Thoracic aorta (tissue), 2 donors: ENCODE results near the gene CFDP1. TPM values are rescaled to one million over a fixed set of nuclear protein-coding genes. Genes with fewer than 3 reads are reported as not detected.
"Not testable (repeated sequence)": the region's sequence is repeated elsewhere in the genome, so short reads cannot be mapped to it uniquely, and the experiment has no call there.

Experiments
- ATAC-seq: fragments of 150-250 bp; one replicate; pipeline ENCODE4 v1.8.0; 2017; ENCODE audit warnings: low read depth; ENCODE audit not compliant: insufficient number of reproducible peaks, low FRiP score
- DNase-seq: peaks from one replicate; pipeline ENCODE4 v3.0.0-alpha.2; 2020; ENCODE audit warnings: low spot score
- H3K27ac ChIP-seq, 2 donors: fragments of 200-600 bp; sonication (generic); 1 replicate in 1 of 2; 2 replicates in 1 of 2; pipeline ENCODE4 v1.5.1; 2016; ENCODE audit warnings: mild to moderate bottlenecking in 2 of 2, moderate library complexity in 2 of 2
- H3K27me3 ChIP-seq: fragments of 200-600 bp; sonication (generic); replicated peaks from 2 replicates; pipeline ENCODE4 v1.6.0; 2016; ENCODE audit warnings: mild to moderate bottlenecking; ENCODE audit not compliant: insufficient read depth
- H3K36me3 ChIP-seq: fragments of 200-600 bp; sonication (generic); one replicate; pipeline ENCODE4 v1.5.1; 2016
- H3K4me1 ChIP-seq, 2 donors: fragments of 200-600 bp; sonication (generic); 1 replicate in 1 of 2; 2 replicates in 1 of 2; pipeline versions ENCODE4 v1.5.1 to v1.6.0; 2016; ENCODE audit warnings: low read depth in 2 of 2, mild to moderate bottlenecking in 1 of 2; ENCODE audit not compliant: control insufficient read depth in 1 of 2
- H3K4me3 ChIP-seq: fragments of 200-600 bp; sonication (generic); 2 replicates; pipeline ENCODE4 v1.5.1; 2016; ENCODE audit warnings: mild to moderate bottlenecking
- H3K9me3 ChIP-seq: fragments of 200-600 bp; sonication (generic); 2 replicates; pipeline ENCODE4 v1.5.1; 2016
- total RNA-seq, 2 donors: library from RNA; depleted of rRNA; stranded (reverse); fragments of >200 nt; gene quantifications; one replicate each; pipeline versions ENCODE4 v1.1.0 to v1.2.3, GENCODE V29; 2016
- TF ChIP-seq, protein P1 (sequence below): fragments of 200-600 bp; sonication (generic); IDR thresholded peaks from one replicate; pipeline ENCODE4 v1.5.1; 2019; ENCODE audit warnings: antibody characterized with exemption

The CFDP1 gene
- total RNA-seq, 2 donors from 2014 or later = 31.1 to 84.7 TPM

DNA sequence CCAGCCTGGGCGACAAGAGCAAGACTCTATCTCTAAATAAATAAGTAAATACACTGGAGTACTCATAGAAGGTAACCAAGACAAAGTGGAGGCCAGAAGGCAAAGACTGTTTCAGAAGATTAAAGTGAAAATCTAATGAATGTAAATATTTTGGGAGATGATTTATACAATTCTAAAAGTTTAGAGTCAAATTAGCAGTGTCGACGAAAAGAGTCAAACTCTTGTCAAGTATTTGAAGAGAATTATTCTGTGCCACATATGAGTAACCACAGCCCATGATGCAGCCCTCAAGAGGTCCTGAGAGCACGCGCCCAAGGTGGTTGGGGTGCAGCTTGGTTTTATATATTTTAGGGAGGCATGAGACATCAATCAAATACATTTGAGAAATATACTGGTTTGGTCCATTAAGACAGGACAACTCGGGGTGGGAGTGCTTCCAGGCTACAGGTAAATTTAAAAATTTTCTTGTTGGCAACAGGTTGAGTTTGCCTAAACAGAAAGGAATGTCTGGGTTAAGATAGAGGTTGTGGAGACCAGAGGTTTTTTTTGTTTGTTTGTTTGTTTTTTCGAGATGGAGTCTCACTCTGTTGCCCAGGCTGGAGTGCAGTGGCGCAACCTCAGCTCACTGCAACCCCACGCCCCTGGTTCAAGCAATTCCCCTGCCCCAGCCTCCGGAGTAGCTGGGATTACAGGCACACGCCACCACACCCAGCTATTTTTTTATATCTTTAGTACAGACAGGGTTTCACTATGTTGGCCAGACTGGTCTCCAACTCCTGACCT lies 3.5 kb downstream of the CFDP1 start:
- DNase-seq (no peak), ATAC-seq (no peak)
- TF ChIP-seq, protein P1, sequence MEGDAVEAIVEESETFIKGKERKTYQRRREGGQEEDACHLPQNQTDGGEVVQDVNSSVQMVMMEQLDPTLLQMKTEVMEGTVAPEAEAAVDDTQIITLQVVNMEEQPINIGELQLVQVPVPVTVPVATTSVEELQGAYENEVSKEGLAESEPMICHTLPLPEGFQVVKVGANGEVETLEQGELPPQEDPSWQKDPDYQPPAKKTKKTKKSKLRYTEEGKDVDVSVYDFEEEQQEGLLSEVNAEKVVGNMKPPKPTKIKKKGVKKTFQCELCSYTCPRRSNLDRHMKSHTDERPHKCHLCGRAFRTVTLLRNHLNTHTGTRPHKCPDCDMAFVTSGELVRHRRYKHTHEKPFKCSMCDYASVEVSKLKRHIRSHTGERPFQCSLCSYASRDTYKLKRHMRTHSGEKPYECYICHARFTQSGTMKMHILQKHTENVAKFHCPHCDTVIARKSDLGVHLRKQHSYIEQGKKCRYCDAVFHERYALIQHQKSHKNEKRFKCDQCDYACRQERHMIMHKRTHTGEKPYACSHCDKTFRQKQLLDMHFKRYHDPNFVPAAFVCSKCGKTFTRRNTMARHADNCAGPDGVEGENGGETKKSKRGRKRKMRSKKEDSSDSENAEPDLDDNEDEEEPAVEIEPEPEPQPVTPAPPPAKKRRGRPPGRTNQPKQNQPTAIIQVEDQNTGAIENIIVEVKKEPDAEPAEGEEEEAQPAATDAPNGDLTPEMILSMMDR = no peak
- Histone ChIP-seq H3K27ac (no peak overlapping the region), H3K36me3 (no peaks in the 10 kb centered on the region), H3K4me3 (no peak overlapping the region), H3K27me3 (no peaks in the 10 kb centered on the region), H3K9me3 (no peaks in the 10 kb centered on the region), H3K4me1 (peaks cover 2 to 44% of the 10 kb centered on the region in 2 donors)

DNA sequence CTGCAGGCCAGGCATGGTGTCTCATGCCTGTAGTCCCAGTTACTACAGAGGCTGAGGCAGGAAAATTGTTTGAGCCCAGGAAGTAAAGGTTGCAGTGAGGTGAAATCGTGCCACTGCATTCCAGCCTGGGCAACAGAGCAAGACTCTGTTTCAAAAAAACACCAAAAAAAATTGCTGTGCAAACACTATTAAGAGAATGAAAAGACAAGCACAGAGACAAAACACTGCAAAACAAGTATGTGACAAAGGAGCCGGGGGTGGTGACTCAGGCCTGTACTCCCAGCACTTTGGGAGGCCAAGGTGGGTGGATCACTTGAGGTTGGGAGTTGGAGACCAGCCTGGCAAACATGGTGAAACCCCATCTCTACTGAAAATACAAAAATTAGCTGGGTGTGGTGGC lies 6.8 kb downstream of the CFDP1 start:
- not testable (repeated sequence) for H3K9me3 ChIP-seq, DNase-seq, ATAC-seq, H3K27me3 ChIP-seq, H3K4me3 ChIP-seq, H3K36me3 ChIP-seq
- peaks cover 2 to 48% of the 10 kb centered on the region in 2 donors for H3K4me1 ChIP-seq
- H3K27ac ChIP-seq = peak overlapping the region; percentile 23 to 32

DNA sequence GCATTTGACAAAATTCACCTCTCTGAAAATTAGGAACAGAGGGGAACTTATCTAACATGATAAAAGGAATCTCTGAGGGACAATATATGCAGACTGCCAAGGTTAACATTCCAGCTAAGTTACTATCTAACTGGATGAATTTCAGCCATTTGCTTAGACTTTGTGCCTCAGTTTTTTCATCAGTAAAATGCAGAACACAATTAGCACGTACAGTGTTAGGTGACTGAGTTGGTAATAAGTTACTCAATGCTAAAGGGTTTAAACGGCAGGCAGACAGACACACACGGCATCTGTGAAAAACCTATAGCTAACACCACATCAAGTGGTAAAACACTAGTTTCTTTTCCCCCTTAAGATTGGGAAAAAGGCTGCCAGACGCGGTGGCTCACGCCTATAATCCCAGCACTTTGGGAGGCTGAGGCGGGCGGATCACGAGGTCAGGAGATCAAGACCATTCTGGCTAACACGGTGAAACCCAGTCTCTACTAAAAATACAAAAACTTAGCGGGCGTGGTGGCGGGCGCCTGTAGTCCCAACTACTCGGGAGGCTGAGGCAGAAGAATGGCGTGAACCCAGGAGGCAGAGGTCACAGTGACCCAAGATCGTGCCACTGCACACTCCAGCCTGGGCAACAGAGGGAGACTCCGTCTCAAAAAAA lies 9.1 kb downstream of the CFDP1 start:
- ATAC-seq, H3K27me3 ChIP-seq, H3K27ac ChIP-seq, DNase-seq, H3K9me3 ChIP-seq, H3K36me3 ChIP-seq, H3K4me3 ChIP-seq: not testable (repeated sequence)
- H3K4me1 ChIP-seq = peaks cover 9 to 47% of the 10 kb centered on the region in 2 donors

DNA sequence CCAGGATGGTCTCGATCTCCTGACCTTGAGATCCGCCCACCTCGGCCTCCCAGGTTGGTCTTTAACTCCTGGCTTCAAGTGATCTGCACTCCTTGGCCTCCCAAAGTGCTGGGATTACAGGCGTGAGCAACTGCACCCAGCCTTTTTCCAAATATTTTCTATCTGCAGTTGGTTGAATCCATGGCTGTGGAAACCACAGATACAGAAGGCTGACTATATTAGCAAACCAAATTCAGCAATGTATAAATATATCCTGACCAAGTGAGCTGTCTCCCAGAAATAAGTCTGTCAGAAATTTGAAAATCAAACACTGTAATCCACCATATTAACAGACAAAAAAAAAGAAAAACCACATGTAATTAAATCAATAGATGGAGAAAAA lies 9.6 kb downstream of the CFDP1 start:
- no peak overlapping the region for H3K27ac ChIP-seq
- no peaks in the 10 kb centered on the region for H3K36me3 ChIP-seq
- TF ChIP-seq, protein P1 = no peak
- H3K27me3 ChIP-seq = no peaks in the 10 kb centered on the region
- ATAC-seq (no peak), DNase-seq (no peak)
- H3K4me3 ChIP-seq = no peak overlapping the region
- H3K9me3 ChIP-seq = no peaks in the 10 kb centered on the region
- peaks cover 9 to 47% of the 10 kb centered on the region in 2 donors for H3K4me1 ChIP-seq

DNA sequence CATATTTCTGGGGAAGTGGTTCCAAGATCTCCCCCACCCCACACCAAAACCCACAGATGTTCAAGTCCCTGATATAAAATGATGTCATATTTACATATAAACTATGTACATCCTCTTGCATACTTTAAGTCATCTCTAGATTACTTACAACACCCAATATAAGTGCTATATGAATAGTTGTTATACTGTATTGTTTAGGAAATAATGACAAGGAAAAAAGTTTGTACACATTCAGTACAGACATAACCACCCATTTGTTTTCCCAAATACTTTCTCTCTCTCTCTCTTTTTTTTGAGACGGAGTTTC lies 11.5 kb downstream of the CFDP1 start:
- Histone ChIP-seq H3K4me3 (no peak overlapping the region), H3K27ac (no peak overlapping the region), H3K36me3 (no peaks in the 10 kb centered on the region), H3K4me1 (peaks cover 9 to 46% of the 10 kb centered on the region in 2 donors), H3K9me3 (no peaks in the 10 kb centered on the region), H3K27me3 (no peaks in the 10 kb centered on the region)
- DNase-seq (no peak), ATAC-seq (no peak)
- TF ChIP-seq, protein P1 = no peak

DNA sequence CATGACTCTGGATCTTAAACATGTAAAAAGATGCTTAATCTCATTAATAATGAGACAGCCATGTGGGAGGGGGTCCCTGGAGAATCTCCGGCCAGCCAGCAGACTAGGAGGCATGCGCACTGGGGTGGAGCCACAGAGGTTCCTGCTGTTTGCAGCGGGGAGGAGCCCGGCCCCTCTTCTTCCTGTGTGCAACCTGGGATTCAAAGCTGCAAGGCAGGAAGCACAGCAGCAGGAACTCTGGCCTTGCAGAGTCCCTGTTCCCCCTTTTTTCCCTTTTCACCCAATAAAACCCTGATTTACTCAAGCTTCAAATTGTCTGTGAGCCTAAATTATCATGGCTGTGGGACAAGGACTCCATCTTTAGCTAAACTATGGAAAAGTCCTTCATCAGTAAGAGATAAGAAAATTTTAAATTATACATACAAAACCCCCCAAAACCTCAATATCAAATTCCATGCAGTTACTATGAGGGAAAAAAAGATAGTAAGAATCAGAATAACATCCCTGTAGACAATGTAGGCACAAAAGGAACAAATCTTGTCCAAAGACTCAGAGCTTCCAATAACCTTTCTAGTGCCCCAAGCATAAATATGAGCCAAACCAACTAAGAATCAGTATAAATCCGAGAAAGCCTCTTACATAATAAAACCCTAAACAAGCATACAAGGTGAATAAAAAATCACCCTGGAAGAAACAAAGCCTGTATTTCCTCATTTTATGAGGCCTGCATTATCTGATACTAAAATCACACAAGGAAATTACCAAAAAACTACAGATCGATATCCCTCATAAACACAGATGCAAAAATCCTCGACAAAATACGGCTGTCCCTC lies 12.1 kb downstream of the CFDP1 start:
- DNase-seq (no peak), ATAC-seq (no peak)
- TF ChIP-seq, protein P1 = no peak
- peak overlapping the region in 1 of 2 donors; percentile 24 for H3K27ac ChIP-seq
- peaks cover 9 to 40% of the 10 kb centered on the region in 2 donors for H3K4me1 ChIP-seq
- no peaks in the 10 kb centered on the region for H3K36me3 ChIP-seq
- H3K4me3 ChIP-seq = peak overlapping the region; percentile 52
- no peaks in the 10 kb centered on the region for H3K27me3 ChIP-seq
- no peaks in the 10 kb centered on the region for H3K9me3 ChIP-seq
